Measurements from ENCODE around the gene TMEM234. TPM values are rescaled to one million over a fixed set of nuclear protein-coding genes. Genes with fewer than 3 reads are reported as not detected.
"Not testable (repeated sequence)": the region's sequence is repeated elsewhere in the genome, so short reads cannot be mapped to it uniquely, and the experiment has no call there.

TMEM234 gene
- polyA plus RNA-seq (2013, experiment 1 of 2; ENCODE audit: insufficient read length): 14.4 TPM
- 12.1 TPM for polyA plus RNA-seq (2013, experiment 2 of 2; ENCODE audit: insufficient read length)

DNA sequence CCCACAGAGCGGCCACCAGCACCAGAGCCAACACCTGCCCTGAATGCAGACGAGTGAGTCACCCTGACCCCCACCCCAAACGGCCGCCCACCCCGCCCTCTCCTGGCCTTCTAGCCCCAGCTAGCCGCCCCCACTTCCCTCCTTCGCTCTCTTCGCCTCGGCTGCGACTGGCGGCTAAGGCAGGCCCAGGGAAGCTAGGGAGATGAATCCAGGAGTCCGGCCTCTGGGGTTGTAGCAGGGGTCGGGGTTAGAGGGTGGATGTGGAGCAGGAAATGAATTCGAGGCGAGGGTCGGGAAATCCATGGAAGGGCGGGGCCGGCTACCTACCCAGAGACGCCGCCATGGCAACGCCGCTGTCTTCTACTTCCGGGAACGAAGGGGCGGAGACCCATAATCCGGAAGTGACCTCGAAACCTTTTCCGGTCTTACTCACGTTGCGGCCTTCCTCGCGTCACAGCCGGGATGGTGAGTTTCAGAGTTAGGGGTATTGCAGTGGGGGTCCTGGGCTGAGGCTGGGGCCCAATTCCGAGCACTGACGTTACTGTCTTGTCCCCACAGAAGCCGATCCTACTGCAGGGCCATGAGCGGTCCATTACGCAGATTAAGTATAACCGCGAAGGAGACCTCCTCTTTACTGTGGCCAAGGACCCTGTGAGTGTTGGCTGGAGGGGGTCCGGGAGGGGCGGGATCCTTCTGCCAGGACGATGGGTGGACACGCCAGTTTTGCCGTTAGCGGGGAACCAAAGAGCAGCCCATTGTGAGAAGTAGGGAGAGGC is at the start of gene TMEM234, which contains the start of gene EIF3I:
Gene TMEM234, minus strand, starts transcription at position 374 of the 776 bp plus-strand sequence. Its CDS starts 31 bp downstream, at position 343.
Gene EIF3I, plus strand, starts transcription at position 428 of the 776 bp plus-strand sequence. Its CDS starts 35 bp downstream, at position 463.
- peak; percentile 92 for DNase-seq

DNA sequence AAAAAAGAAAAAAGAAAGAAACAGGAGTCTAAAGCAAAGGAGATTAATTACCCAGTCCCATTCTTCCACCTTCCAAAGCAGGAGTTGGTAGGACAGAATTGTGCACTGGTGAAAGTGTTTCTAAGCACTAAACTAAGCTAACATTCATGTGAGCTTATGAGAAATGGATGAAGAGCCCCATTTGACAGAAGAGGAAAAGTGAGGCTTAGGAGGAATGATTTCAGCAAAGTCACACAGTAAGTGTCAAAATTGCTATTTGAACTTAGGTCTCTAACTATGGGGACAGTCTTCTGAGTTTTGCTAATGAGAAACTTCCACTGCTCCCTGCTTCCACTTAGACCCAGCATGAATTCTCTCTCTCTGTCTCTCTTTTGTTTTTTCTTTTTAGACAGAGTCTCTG is 47.6 kb upstream of the TMEM234 start:
- DNase-seq: no peak

DNA sequence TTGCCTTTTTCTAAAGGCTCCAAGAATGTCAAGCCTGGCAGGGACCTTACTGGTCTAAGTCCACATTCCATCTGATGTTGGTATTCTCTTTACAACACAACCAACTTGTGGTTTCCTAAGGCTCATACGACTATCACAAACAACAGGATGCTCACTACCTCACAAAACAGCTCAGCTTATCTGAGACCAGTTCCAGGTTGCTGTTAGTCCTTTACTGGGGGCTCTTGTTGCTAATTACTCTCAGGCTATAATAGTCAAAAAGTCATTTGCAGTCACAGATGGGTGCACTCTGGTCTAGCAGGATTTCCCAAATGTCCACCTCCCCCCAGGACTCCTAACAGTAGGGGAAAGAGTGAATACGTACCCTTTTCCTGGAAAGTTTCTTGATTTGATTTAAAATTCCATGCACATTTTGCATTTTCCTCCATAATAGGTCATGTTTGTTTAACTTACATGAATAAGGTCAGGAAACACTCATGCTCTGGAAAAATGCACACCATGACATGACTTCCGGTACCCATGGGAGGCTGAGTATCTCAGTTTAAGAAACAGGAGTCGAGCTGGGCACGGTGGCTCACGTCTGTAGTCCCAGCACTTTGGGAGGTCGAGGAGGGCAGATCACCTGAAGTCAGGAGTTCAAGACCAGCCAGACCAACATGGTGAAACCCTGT is 44.9 kb upstream of the TMEM234 start:
- DNase-seq: peak; percentile 91

DNA sequence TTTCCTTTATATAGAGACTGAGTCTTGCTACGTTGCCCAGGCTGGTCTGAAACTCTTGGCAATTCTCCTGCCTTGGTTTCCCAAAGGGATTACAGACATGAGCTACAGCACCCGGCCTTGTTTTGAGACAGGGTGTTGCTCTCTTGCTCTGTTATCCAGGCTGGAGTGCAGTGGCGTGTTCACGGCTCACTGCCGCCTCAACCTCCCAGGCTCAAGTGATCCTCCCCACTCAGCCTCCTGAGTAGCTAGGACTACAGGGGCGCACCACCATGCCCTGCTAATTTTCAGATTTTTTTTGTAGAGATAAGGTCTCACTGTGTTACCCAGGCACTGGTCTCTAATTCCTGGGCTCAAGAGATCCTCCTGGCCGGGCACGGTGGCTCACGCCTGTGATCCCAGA is 43.7 kb upstream of the TMEM234 start:
- no peak for DNase-seq

DNA sequence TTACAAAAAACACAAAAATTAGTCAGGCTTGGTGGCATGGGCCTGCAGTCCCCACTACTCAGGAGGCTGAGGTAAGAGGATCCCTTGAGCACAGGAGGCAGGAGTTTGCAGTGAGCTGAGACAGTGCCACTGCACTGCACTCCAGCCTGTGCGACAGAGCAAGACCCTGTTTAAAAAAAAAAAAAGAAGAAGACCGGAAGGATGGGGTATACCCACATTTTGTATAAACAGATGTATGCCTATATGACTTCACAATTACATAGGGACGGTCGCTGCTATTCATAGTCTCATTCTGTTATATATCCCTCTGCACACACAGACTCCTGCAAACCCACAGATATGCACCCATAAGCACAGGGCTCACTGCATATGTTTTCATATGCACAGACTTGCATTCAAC is 41.6 kb upstream of the TMEM234 start:
- no peak for DNase-seq

DNA sequence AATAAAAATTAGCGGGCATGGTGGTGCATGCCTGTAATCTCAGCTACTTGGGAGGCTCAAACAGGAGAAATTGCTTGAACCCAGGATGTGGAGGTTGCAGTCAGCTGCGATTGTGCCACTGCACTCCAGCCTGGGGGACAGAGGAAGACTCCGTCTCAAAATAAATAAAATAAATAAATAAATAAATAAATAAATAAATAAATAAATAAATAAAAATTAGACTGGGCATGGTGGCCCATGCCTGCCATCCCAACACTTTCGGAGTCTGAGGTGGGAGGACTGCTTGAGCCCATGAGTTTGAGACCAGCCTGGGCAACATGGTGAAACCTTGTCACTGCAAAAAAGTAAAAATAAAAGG is 41.1 kb upstream of the TMEM234 start:
- not testable (repeated sequence) for DNase-seq

DNA sequence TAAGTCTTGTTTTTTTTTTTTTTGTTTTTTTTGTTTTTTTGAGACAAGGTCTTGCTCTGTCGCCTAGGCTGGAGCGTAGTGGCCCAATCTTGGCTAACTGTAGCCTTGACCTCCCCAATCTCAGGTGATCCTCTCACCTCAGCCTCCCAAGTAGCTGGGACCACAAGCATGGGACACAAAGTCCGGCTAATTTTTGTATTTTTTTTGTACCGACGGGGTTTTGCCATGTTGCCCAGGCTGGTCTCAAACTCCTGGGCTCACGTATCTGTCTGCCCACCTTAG is 35.0 kb upstream of the TMEM234 start:
- DNase-seq: no peak

DNA sequence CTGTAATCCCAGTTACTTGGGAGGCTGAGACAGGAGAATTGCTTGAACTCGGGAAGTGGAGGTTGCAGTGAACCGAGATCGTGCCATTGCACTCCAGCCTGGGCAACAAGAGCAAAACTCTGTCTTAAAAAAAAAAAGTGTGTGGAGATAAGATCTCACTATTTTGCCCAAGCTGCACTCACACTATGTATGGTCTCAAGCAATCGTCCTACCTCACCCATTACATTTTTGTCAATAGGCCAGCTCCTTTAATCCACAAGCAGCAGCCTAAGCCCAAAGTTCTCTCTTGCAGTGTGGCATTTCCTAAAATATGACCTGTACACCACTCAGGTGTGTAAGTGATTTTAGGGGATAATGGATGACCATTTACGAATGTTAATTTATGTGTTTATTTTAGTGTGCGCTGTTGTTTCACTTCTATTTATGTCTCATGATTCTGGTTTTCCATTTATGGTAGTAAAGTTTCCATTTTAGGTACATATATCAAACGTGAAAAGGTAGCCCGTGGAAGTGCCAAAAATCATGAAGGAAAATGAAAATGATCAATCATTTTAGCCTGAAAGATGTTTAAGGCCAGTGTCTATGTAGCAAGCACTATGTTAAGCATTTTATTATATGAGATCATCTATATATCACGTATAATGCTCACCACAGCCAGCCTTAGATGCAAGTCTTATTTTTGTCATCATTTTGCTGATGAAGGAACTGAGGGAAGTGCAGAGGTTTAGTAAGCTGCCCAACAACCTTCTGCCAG is 34.5 kb upstream of the TMEM234 start:
- no peak for DNase-seq

DNA sequence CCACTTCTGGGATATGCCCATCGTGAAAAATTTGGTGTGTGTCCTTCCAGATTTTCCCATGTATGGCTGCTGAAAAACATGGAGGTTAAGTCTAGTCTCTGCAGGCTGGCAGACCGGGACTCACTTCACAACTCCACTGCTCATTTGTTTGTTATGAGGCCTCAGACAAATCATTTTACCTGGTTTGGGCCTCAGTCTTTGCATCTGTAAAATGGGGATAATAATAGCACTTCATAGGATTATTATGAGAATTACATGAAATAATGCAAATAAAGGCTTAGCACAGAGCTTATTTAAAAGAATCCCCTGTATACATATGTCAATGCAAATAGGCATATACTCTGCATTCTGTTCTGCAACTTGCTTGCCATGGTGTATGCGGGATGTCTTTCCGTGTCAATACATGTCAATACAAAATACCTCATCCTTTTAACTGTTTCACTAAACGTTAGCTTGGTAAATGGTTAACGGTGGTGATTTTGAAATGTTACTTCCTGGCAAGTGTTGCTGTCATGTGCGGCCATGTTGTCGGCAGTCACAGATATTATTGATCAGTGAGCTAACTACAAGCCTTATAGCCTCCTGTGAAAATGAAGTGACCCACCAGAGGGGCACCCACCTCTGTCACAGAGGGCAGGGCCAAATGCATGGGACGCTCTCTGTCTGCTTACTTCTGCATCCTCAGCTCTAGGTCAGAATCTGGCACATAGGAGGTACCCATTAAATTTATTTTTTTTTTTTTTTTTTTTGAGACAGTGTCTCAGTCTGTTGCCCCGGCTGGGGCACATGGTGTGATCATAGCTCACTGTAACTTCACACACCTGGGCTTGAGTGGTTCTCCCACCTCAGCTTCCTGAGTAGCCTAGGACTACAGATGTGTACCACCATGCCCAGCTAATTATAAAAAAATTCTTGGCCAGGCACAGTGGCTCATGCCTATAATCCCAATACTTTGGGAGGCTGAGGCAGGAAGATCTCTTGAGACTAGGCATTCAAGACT is 33.2 kb upstream of the TMEM234 start:
- no peak for DNase-seq

DNA sequence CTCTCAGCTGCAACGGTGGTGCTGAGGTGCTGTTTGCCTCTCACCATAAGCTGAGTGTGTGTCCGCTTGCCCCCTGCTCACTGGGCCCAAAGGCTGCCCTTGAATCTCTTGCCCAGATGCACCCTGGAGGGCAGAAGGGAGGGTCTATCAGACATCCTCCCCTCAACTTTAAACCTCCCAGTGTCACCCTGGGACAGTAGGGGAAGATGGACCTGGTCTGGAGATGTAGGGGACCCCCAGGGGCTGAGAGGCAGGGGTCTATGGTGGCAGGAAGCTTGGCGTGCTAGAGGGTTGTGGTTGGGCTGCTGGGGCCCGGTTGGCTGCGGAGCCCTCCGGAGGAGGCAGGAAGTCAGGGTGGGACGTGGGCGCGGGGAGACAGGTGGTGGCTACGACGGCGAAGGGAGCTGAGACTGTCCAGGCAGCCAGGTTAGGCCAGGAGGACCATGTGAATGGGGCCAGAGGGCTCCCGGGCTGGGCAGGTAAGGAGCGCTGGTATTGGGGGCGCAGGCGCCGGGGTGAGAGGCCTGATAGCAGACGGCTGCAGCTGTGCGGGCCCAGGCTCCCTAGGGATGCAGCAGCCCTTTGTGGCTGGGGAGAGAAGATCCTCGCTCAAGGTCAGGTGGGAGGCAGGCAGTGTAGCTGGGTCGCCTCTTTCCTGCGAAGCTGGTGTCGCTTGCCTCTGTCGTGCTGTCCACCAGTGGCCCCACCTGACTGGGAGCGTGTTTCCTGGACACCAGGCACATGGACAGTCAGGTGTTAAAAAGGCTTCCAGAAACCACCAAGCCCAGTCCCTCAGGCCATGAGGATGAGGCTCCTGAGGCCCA is 29.0 kb upstream of the TMEM234 start, which contains the start of gene LCK:
Gene LCK, plus strand, starts transcription at position 373 of the 824 bp plus-strand sequence. CDS start 23,065 bp downstream, outside the sequence.
- no peak for DNase-seq

DNA sequence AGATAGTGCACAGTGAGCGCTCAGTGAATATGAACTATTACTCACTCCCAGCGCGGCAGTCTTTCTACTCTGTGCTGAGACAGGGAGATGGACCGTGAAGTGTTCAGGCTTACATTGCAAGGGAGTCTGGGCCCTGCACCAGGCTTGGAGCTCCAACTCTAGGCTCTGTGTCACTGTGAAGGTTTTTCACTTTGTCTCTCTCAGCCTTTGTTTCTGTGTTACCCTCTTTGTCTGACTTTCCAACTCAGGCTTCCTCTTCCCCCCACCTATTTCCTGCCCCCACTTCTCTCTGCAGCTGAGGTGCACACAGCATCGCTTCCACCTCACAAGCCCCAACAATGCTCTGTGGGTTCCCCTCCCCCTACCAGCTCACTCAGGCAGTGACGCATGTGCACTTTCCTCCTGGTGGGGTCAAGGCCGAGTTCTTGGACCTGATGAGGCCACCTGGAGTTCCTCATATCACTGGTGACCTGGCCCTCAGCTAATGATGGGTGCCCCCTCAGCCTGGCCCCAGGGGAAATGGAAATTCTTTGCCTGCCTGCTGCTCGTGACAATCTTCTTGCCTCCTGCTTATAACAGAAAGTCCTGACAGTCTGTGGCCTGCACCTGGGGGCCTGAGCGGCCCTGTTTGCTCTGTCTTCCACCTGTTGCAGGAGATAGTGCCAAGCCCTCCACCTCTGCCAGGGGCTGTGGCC is 27.8 kb upstream of the TMEM234 start:
- DNase-seq: no peak

DNA sequence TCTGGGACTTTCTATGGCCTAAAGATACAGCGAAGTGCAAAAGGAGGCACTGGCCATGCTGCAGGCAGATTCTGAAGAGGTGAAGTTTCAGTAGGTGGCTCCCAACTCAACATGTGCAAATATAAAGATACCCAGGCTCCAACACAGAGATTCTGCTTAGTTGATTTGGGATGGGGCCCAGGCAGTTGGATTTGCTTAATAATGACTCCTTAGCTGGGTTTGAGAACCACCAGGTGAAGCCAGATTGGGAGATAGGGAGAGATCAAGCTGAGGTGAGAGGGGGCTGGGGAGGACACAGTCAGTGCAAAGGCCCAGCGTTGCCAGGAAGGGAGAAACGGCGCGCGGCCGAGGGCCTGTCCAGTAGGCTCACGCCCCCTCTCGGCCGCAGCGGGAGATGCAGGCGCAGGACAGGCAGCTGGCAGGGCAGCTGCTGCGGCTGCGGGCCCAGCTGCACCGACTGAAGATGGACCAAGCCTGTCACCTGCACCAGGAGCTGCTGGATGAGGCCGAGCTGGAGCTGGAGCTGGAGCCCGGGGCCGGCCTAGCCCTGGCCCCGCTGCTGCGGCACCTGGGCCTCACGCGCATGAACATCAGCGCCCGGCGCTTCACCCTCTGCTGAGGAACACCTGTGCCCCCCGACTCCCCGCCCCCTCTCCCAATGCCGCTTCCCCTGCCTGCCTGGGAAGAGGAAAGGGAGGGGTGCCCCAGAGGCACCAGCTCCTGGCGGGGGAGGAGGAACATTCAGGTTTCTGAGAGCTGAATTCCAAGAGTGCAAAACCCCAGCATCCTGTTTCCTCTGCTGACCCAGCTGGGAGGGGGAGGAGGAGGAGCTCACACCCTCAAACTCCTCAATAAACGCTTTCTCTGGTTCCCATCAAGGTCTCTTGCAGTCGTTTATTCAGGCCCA is 26.1 kb upstream of the TMEM234 start:
- DNase-seq: peak; percentile 60

DNA sequence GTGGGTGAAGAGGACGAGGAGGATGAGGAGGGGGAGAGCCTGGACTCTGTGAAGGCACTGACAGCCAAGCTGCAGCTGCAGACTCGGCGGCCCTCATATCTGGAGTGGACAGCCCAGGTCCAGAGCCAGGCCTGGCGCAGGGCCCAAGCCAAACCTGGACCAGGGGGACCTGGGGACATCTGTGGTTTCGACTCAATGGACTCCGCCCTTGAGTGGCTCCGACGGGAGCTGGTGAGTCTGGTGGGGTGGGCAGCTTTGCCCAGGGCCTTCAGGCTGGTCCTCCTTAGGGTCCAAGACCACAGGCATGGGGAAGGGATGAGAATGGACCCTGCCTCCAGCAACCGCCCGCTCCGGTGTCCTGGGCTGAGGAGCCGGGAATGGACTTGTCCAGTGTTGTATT is 25.3 kb upstream of the TMEM234 start:
- DNase-seq: no peak

DNA sequence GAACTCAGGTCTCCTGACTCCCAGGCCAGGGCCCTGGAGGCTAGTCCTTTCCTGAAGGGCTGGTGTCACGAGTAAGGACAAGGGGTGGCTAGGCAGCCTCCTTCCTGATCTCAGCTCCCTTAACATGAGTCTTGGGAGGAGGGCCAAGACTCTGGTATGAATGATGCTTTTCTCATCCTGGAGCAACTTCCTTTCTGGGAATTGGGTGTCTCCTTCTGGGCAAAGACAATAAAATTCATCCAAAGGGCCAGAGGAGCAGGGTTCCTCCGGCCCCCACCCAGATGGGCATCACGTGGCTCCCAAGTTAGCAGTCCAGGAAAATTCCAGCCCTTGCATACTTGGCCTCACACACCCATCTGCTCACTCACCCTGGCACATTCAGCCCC is 24.7 kb upstream of the TMEM234 start, which contains the start of gene FAM167B:
Gene FAM167B, plus strand, starts transcription at position 335 of the 386 bp plus-strand sequence. CDS start 200 bp downstream, outside the sequence.
- DNase-seq: peak; percentile 78

DNA sequence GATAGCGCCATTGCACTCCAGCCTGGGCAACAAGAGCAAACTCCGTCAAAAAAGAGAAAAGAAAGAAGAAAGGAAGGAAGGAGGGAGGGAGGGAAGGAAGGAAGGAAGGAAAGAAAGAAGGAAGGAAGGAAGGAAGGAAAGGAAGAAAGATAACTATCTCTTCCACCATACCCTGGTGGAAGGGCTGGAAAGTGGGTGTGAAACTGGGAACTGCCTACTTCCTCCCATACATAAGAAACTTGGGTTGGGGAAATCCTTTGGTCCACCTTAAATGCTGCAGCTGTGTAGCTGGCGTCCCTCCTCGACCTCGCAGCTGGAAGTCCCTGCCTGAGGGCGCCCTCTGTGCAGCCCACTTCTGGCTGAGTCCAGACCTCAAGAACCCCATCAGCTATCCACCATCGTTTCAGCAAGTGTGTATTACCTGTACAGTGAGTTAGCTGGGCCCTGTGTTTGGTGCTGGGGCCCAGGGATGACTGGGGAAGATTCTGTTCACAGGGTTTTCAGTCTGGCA is 20.2 kb upstream of the TMEM234 start:
- DNase-seq: no peak

DNA sequence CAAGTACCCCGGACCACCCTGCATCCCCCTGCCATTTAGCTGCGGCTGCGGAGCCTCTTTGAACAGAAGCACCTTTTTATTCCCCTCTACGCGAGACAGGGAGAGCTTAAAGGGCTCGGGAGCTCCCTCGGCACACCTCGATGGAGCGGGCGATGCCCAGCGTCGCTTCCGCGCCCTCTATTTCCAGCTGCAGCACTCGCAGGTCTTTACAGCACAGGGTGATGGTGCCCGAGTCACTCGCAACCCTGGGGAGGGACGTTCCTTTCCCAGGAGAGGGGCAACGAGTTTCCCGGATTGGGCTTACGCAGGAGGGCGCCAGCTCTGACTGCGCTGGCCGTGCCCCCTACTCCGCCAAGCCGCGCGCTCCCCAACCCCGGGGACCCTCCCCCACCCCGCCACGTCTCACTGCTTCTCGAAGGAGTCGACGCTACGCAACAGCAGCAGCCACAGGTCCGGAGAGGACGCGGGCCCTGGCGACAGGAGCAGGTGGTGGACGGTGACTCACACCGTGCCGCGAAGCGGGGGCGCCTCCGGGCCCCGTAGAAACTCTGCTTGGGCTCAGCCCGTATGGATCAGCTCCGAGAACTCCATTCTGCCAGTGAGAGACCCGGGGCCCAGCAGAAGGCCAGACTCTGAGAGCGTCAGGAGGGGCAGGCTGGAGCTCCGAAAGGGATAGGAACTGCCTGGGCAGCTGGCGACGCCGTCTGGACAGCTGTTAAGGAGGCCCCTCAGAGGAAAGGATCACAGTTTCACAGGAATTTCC is 19.0 kb upstream of the TMEM234 start:
- peak; percentile 41 for DNase-seq

DNA sequence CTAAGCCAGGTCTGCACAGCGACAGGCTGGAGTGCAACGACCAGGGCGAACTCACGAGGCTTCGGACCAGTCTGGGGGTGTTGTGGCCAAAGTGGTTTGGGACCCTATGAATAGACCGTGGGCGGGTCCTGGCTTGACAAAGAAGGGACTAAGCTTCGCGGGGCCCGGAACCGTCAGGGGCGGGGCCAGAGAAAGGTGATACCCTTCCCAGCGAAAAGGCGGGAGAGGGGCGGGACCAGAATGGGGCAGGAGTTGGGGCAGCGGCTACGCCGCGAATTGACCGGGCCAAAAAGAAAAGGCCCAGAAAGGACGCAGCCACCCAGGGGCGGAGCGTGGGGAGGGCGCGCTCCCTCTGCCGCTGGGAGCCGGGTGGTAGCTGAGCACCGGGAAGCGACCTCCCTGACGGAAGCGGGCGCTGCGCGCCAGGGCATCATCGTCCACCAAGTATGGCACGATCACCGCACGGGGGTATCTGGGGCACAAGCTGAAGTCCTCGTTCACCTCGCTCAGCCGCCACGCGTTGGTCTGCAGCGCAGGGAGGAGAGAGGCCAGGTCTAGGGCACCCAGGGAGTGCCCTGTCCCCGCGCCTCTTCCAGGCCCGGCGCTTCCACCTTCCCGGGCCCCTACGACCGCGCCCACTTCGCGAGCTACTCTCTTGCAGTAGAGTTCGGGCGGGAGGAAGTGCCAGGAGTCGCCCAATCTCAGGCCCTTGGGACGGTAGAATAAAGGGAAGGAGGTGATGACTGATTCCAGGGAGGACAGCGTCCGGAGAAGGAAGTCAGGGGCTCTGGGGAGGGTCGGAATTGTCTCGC is 18.2 kb upstream of the TMEM234 start:
- peak; percentile 54 for DNase-seq

All from fibroblast of skin of scalp (primary cell).